ENCODE data around the gene METTL4. TPM values are rescaled to one million over a fixed set of nuclear protein-coding genes. Genes with fewer than 3 reads are reported as not detected.

METTL4 gene
- total RNA-seq, result 5.8 and 7.1 TPM in 2 replicates

GRCh38 chr18:2571200-2572170, at the start of gene METTL4, which contains the start of gene NDC80:
Gene METTL4, minus strand, starts transcription at chr18:2571505. Its CDS starts 4,289 bp downstream, at chr18:2567216.
Gene NDC80, plus strand, starts transcription at chr18:2571557. Its CDS starts 1,429 bp downstream, at chr18:2572986.

Small RNA genes lying within 50 kb of the gene (small RNA-seq; reads per million reads assigned to genes)
- gene RF00019, result not detected
- not detected for gene RF01233

Other genes starting within 250 kb of the METTL4 start
- 2.3 and 2.9 TPM in 2 replicates for gene NDC80, start 52 bp upstream of the METTL4 start, total RNA-seq
- 34.9 and 61.2 TPM in 2 replicates for gene SMCHD1, start 84.2 kb upstream of the METTL4 start, total RNA-seq

All from hair follicle dermal papilla cell (primary cell).